ENCODE results near the gene IL13RA1.
"Not testable (repeated sequence)": the region's sequence is repeated elsewhere in the genome, so short reads cannot be mapped to it uniquely, and the experiment has no call there.

Gene IL13RA1

GRCh38 chrX:118715917-118716316, 11.5 kb upstream of the IL13RA1 start:
- H3K4me2 ChIP-seq (ENCODE audit: low read length); H2BK5ac ChIP-seq (ENCODE audit: low read length); H4K5ac ChIP-seq (ENCODE audit: low read length); H2AK5ac ChIP-seq (ENCODE audit: low read length); H3K27me3 ChIP-seq (ENCODE audit: insufficient read depth, low read length, poor library complexity); DNase-seq; H4K8ac ChIP-seq (ENCODE audit: low read depth, low read length); H3K23ac ChIP-seq (ENCODE audit: low read length); H3K27ac ChIP-seq (ENCODE audit: low read depth, low read length); H3K18ac ChIP-seq (ENCODE audit: low read length); H2BK15ac ChIP-seq (replicated peaks; ENCODE audit: low read depth); H3K79me2 ChIP-seq (ENCODE audit: control insufficient read depth, insufficient read depth, low read length); H3K9ac ChIP-seq (ENCODE audit: low read length); H3K56ac ChIP-seq (ENCODE audit: low read length); H2BK120ac ChIP-seq (ENCODE audit: low read depth, low read length); H3K36me3 ChIP-seq (ENCODE audit: control insufficient read depth, insufficient read depth, low read length); H3K4me3 ChIP-seq (ENCODE audit: low read length); H3K4ac ChIP-seq (ENCODE audit: low read depth, low read length); H3K79me1 ChIP-seq (ENCODE audit: low read length); H3K4me1 ChIP-seq (ENCODE audit: control insufficient read depth, low read depth, low read length): not testable (repeated sequence)
- no CpG with 5 or more reads among the region's 14 CpGs for WGBS (ENCODE audit: extremely low coverage, insufficient coverage, low lambda C conversion rate)

- not testable (repeated sequence) for H3K4me3 ChIP-seq (ENCODE audit: low read length); H3K18ac ChIP-seq (ENCODE audit: low read length); H3K79me2 ChIP-seq (ENCODE audit: control insufficient read depth, insufficient read depth, low read length); H2BK5ac ChIP-seq (ENCODE audit: low read length); H3K79me1 ChIP-seq (ENCODE audit: low read length); H3K27me3 ChIP-seq (ENCODE audit: insufficient read depth, low read length, poor library complexity); H3K9ac ChIP-seq (ENCODE audit: low read length); H4K8ac ChIP-seq (ENCODE audit: low read depth, low read length); DNase-seq; H3K4ac ChIP-seq (ENCODE audit: low read depth, low read length); H3K56ac ChIP-seq (ENCODE audit: low read length); H4K5ac ChIP-seq (ENCODE audit: low read length); H2AK5ac ChIP-seq (ENCODE audit: low read length); H3K4me2 ChIP-seq (ENCODE audit: low read length); H2BK120ac ChIP-seq (ENCODE audit: low read depth, low read length); H3K4me1 ChIP-seq (ENCODE audit: control insufficient read depth, low read depth, low read length); H3K27ac ChIP-seq (ENCODE audit: low read depth, low read length); H3K36me3 ChIP-seq (ENCODE audit: control insufficient read depth, insufficient read depth, low read length); H3K23ac ChIP-seq (ENCODE audit: low read length); H2BK15ac ChIP-seq (replicated peaks; ENCODE audit: low read depth)
- no CpG with 5 or more reads among the region's 28 CpGs for WGBS (ENCODE audit: extremely low coverage, insufficient coverage, low lambda C conversion rate)
Measured at GRCh38 chrX:118716833-118717232, 10.6 kb upstream of the IL13RA1 start.

GRCh38 chrX:118717678-118718391, 9.6 kb upstream of the IL13RA1 start:
- no peaks in the 10 kb centered on the region for H3K36me3 ChIP-seq (ENCODE audit: control insufficient read depth, insufficient read depth, low read length)
- no peaks in the 10 kb centered on the region for H3K79me2 ChIP-seq (ENCODE audit: control insufficient read depth, insufficient read depth, low read length)
- no peak overlapping the region for H3K18ac ChIP-seq (ENCODE audit: low read length)
- no peak overlapping the region for H2AK5ac ChIP-seq (ENCODE audit: low read length)
- H3K27me3 ChIP-seq (ENCODE audit: insufficient read depth, low read length, poor library complexity): no peaks in the 10 kb centered on the region
- no peak for DNase-seq
- H3K4me2 ChIP-seq (ENCODE audit: low read length): no peak overlapping the region
- H3K27ac ChIP-seq (ENCODE audit: low read depth, low read length): no peak overlapping the region
- H3K23ac ChIP-seq (ENCODE audit: low read length): no peak overlapping the region
- H3K56ac ChIP-seq (ENCODE audit: low read length): no peak overlapping the region
- no peak overlapping the region for H3K4ac ChIP-seq (ENCODE audit: low read depth, low read length)
- H2BK5ac ChIP-seq (ENCODE audit: low read length): no peak overlapping the region
- H4K5ac ChIP-seq (ENCODE audit: low read length): no peak overlapping the region
- no peaks in the 10 kb centered on the region for H3K4me1 ChIP-seq (ENCODE audit: control insufficient read depth, low read depth, low read length)
- H2BK15ac ChIP-seq (replicated peaks; ENCODE audit: low read depth): no peak overlapping the region
- H2BK120ac ChIP-seq (ENCODE audit: low read depth, low read length): no peak overlapping the region
- H3K79me1 ChIP-seq (ENCODE audit: low read length): no peaks in the 10 kb centered on the region
- H3K9ac ChIP-seq (ENCODE audit: low read length): no peak overlapping the region
- no CpG with 5 or more reads among the region's 13 CpGs for WGBS (ENCODE audit: extremely low coverage, insufficient coverage, low lambda C conversion rate)
- no peak overlapping the region for H3K4me3 ChIP-seq (ENCODE audit: low read length)
- H4K8ac ChIP-seq (ENCODE audit: low read depth, low read length): no peak overlapping the region

GRCh38 chrX:118718737-118719136, 8.7 kb upstream of the IL13RA1 start:
- no peak overlapping the region for H3K4ac ChIP-seq (ENCODE audit: low read depth, low read length)
- no peak for DNase-seq
- no peak overlapping the region for H3K27ac ChIP-seq (ENCODE audit: low read depth, low read length)
- no peak overlapping the region for H3K23ac ChIP-seq (ENCODE audit: low read length)
- H2AK5ac ChIP-seq (ENCODE audit: low read length): no peak overlapping the region
- no peaks in the 10 kb centered on the region for H3K36me3 ChIP-seq (ENCODE audit: control insufficient read depth, insufficient read depth, low read length)
- H3K79me2 ChIP-seq (ENCODE audit: control insufficient read depth, insufficient read depth, low read length): no peaks in the 10 kb centered on the region
- no peak overlapping the region for H2BK5ac ChIP-seq (ENCODE audit: low read length)
- H3K4me2 ChIP-seq (ENCODE audit: low read length): no peak overlapping the region
- H3K56ac ChIP-seq (ENCODE audit: low read length): no peak overlapping the region
- no peaks in the 10 kb centered on the region for H3K79me1 ChIP-seq (ENCODE audit: low read length)
- no peak overlapping the region for H2BK15ac ChIP-seq (replicated peaks; ENCODE audit: low read depth)
- no peak overlapping the region for H3K4me3 ChIP-seq (ENCODE audit: low read length)
- H4K5ac ChIP-seq (ENCODE audit: low read length): no peak overlapping the region
- H3K18ac ChIP-seq (ENCODE audit: low read length): no peak overlapping the region
- H4K8ac ChIP-seq (ENCODE audit: low read depth, low read length): no peak overlapping the region
- H3K9ac ChIP-seq (ENCODE audit: low read length): no peak overlapping the region
- no peaks in the 10 kb centered on the region for H3K4me1 ChIP-seq (ENCODE audit: control insufficient read depth, low read depth, low read length)
- no peaks in the 10 kb centered on the region for H3K27me3 ChIP-seq (ENCODE audit: insufficient read depth, low read length, poor library complexity)
- WGBS (ENCODE audit: extremely low coverage, insufficient coverage, low lambda C conversion rate): no CpG with 5 or more reads among the region's 2 CpGs
- H2BK120ac ChIP-seq (ENCODE audit: low read depth, low read length): no peak overlapping the region

GRCh38 chrX:118720058-118720707, 7.2 kb upstream of the IL13RA1 start:
- H3K9ac ChIP-seq (ENCODE audit: low read length): no peak overlapping the region
- no peak overlapping the region for H3K23ac ChIP-seq (ENCODE audit: low read length)
- DNase-seq: peak; percentile 19
- H3K56ac ChIP-seq (ENCODE audit: low read length): no peak overlapping the region
- H3K4ac ChIP-seq (ENCODE audit: low read depth, low read length): no peak overlapping the region
- H3K4me3 ChIP-seq (ENCODE audit: low read length): no peak overlapping the region
- H2BK15ac ChIP-seq (replicated peaks; ENCODE audit: low read depth): no peak overlapping the region
- no peak overlapping the region for H3K4me2 ChIP-seq (ENCODE audit: low read length)
- H4K8ac ChIP-seq (ENCODE audit: low read depth, low read length): no peak overlapping the region
- no CpG with 5 or more reads among the region's 3 CpGs for WGBS (ENCODE audit: extremely low coverage, insufficient coverage, low lambda C conversion rate)
- no peaks in the 10 kb centered on the region for H3K4me1 ChIP-seq (ENCODE audit: control insufficient read depth, low read depth, low read length)
- H2BK5ac ChIP-seq (ENCODE audit: low read length): no peak overlapping the region
- H2AK5ac ChIP-seq (ENCODE audit: low read length): no peak overlapping the region
- no peaks in the 10 kb centered on the region for H3K79me1 ChIP-seq (ENCODE audit: low read length)
- H3K27me3 ChIP-seq (ENCODE audit: insufficient read depth, low read length, poor library complexity): no peaks in the 10 kb centered on the region
- H3K79me2 ChIP-seq (ENCODE audit: control insufficient read depth, insufficient read depth, low read length): no peaks in the 10 kb centered on the region
- no peak overlapping the region for H2BK120ac ChIP-seq (ENCODE audit: low read depth, low read length)
- H3K36me3 ChIP-seq (ENCODE audit: control insufficient read depth, insufficient read depth, low read length): no peaks in the 10 kb centered on the region
- no peak overlapping the region for H3K18ac ChIP-seq (ENCODE audit: low read length)
- H4K5ac ChIP-seq (ENCODE audit: low read length): no peak overlapping the region
- H3K27ac ChIP-seq (ENCODE audit: low read depth, low read length): no peak overlapping the region

Measured in mesendoderm (in vitro differentiated cells).